ENCODE results near the gene NCF4.

NCF4 gene

GRCh38 chr22:36894266-36894665 lies 33.5 kb downstream of the NCF4 start:
- DNase-seq (ENCODE audit: low spot score) = no peak

GRCh38 chr22:36897611-36898010 lies 36.8 kb downstream of the NCF4 start:
- no peak for DNase-seq (ENCODE audit: low spot score)

- no peak for DNase-seq (ENCODE audit: low spot score)
These were observed 37.9 kb downstream of the NCF4 start for GRCh38 chr22:36898690-36899089.

GRCh38 chr22:36899498-36899897 lies 38.7 kb downstream of the NCF4 start:
- DNase-seq (ENCODE audit: low spot score) = no peak

GRCh38 chr22:36900225-36900624 lies 39.4 kb downstream of the NCF4 start:
- no peak for DNase-seq (ENCODE audit: low spot score)

GRCh38 chr22:36900880-36901279 lies 40.1 kb downstream of the NCF4 start:
- no peak for DNase-seq (ENCODE audit: low spot score)

GRCh38 chr22:36901411-36902142 lies 40.8 kb downstream of the NCF4 start:
- DNase-seq (ENCODE audit: low spot score) = no peak

- no peak for DNase-seq (ENCODE audit: low spot score)
These were observed 41.5 kb downstream of the NCF4 start for GRCh38 chr22:36902143-36902926.

- DNase-seq (ENCODE audit: low spot score) = no peak
These were observed 43.6 kb downstream of the NCF4 start for GRCh38 chr22:36904260-36904880.

GRCh38 chr22:36907253-36908195 lies 46.7 kb downstream of the NCF4 start:
- DNase-seq (ENCODE audit: low spot score) = no peak

GRCh38 chr22:36910461-36910860 lies 49.7 kb downstream of the NCF4 start:
- DNase-seq (ENCODE audit: low spot score) = no peak

- no peak for DNase-seq (ENCODE audit: low spot score)
These were observed 51.3 kb downstream of the NCF4 start for GRCh38 chr22:36911887-36912661.

GRCh38 chr22:36912694-36913426 lies 52.1 kb downstream of the NCF4 start:
- no peak for DNase-seq (ENCODE audit: low spot score)

- peak; percentile 29 for DNase-seq (ENCODE audit: low spot score)
These were observed 52.9 kb downstream of the NCF4 start, which contains the start of gene CSF2RB for GRCh38 chr22:36913427-36914389. Gene CSF2RB, plus strand, starts transcription at chr22:36913628. Its CDS starts 8,580 bp downstream, at chr22:36922208.

- DNase-seq (ENCODE audit: low spot score) = no peak
These were observed 53.6 kb downstream of the NCF4 start for GRCh38 chr22:36914390-36914752.

GRCh38 chr22:36916034-36916433 lies 55.2 kb downstream of the NCF4 start:
- DNase-seq (ENCODE audit: low spot score) = no peak

GRCh38 chr22:36918586-36919284 lies 57.9 kb downstream of the NCF4 start:
- DNase-seq (ENCODE audit: low spot score) = no peak

GRCh38 chr22:36921309-36922104 lies 60.7 kb downstream of the NCF4 start:
- no peak for DNase-seq (ENCODE audit: low spot score)
